Stimulated activated naive B cell treated with anti-CD40 and anti-IgM and Interleukin-4, amounts not matched to agents 10 μg/mL and 1 μg/mL and 100 μg/mL, for 72 hours (primary cell): ENCODE measurements around the gene SMAP1.
A peak's percentile ranks its signal among the peaks of the same experiment; 100 is the strongest.

Source experiments
- ATAC-seq, 2 donors: fragments of 150-1000 bp; cut with Tn5 transposase; replicated peaks; 2 replicates each; pipeline ENCODE4 v1.10.0; 2021; ENCODE audit warnings: moderate library complexity in 1 of 2
- DNase-seq: peaks from one replicate; pipeline ENCODE4 v3.0.0; 2021
- H3K27ac Mint-ChIP-seq: one replicate; pipeline ENCODE4 v1.8.0; 2022; ENCODE audit warnings: mild to moderate bottlenecking, mixed read lengths
- H3K27me3 Mint-ChIP-seq, 2 donors: one replicate each; pipeline ENCODE4 v1.8.0; 2022; ENCODE audit warnings: mixed read lengths in 2 of 2
- H3K36me3 Mint-ChIP-seq, 2 donors: one replicate each; pipeline ENCODE4 v1.8.0; 2022; ENCODE audit warnings: mixed read lengths in 2 of 2, mild to moderate bottlenecking in 1 of 2
- H3K4me1 Mint-ChIP-seq, 2 donors: one replicate each; pipeline ENCODE4 v1.8.0; 2022; ENCODE audit warnings: mixed read lengths in 2 of 2, mild to moderate bottlenecking in 1 of 2
- H3K4me3 Mint-ChIP-seq, 2 donors: one replicate each; pipeline ENCODE4 v1.8.0; 2022; ENCODE audit warnings: mild to moderate bottlenecking in 2 of 2, mixed read lengths in 2 of 2, moderate library complexity in 1 of 2
- H3K9me3 Mint-ChIP-seq, 2 donors: one replicate each; pipeline ENCODE4 v1.8.0; 2022; ENCODE audit warnings: mixed read lengths in 2 of 2, mild to moderate bottlenecking in 1 of 2

Gene SMAP1

GRCh38 chr6:70847106-70848084 is 179.7 kb downstream of the SMAP1 start:
- Mint-ChIP-seq H3K9me3 (no peaks in the 10 kb centered on the region), H3K27me3 (no peaks in the 10 kb centered on the region), H3K36me3 (peaks cover 11 to 27% of the 10 kb centered on the region in 2 donors), H3K4me3 (no peak overlapping the region), H3K4me1 (peaks cover 15 to 21% of the 10 kb centered on the region in 2 donors), H3K27ac (no peak overlapping the region)
- DNase-seq (no peak), ATAC-seq (peak; percentile 50 to 52)

DNA sequence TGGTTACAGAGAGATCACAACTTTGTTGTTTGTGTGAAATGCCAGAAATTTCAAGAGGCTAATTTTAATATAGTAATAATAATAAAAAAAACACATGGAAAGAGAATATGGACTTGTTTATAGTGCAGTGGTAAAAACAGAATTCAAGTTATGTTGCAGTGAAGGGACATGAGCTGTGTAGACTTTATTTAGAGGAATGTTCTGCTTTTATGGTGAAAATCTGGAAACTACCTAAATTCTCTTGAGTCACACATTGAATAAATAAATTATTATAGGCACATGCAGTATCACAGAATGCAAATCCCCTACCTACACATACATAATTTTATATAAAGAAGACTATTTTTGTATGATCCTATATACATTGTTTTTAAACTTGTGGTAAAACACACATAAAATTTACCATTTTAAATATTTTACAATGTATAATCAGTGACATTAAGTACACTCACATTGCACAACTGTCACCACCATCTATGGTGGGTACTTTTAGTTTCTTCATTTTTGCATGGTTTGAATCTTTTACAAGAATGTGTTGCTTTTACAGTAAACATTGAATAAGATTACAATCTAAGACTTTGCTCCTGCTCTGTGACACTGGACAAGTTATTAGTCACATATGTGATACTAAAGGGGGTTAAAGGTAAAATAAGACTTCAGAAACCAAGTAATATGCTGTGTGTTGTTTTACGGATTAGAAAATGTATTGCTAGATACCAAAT is 181.8 kb downstream of the SMAP1 start:
- no peak for ATAC-seq
- Mint-ChIP-seq H3K27ac (no peak overlapping the region), H3K4me3 (no peak overlapping the region)

GRCh38 chr6:70852667-70853246 is 185.1 kb downstream of the SMAP1 start:
- H3K36me3 Mint-ChIP-seq: peaks cover 2 to 8% of the 10 kb centered on the region in 2 donors
- DNase-seq (no peak), ATAC-seq (no peak)
- H3K27me3 Mint-ChIP-seq: no peaks in the 10 kb centered on the region
- no peak overlapping the region for H3K4me3 Mint-ChIP-seq
- H3K9me3 Mint-ChIP-seq: no peaks in the 10 kb centered on the region
- H3K27ac Mint-ChIP-seq: no peak overlapping the region
- peaks cover 3 to 21% of the 10 kb centered on the region in 2 donors for H3K4me1 Mint-ChIP-seq

More for the DNA sequence above, 181.8 kb downstream of the SMAP1 start:
- Mint-ChIP-seq H3K27me3 (no peaks in the 10 kb centered on the region), H3K9me3 (no peaks in the 10 kb centered on the region), H3K36me3 (peaks cover 13 to 24% of the 10 kb centered on the region in 2 donors), H3K4me1 (peaks cover 12 to 21% of the 10 kb centered on the region in 2 donors)
- DNase-seq: no peak

DNA sequence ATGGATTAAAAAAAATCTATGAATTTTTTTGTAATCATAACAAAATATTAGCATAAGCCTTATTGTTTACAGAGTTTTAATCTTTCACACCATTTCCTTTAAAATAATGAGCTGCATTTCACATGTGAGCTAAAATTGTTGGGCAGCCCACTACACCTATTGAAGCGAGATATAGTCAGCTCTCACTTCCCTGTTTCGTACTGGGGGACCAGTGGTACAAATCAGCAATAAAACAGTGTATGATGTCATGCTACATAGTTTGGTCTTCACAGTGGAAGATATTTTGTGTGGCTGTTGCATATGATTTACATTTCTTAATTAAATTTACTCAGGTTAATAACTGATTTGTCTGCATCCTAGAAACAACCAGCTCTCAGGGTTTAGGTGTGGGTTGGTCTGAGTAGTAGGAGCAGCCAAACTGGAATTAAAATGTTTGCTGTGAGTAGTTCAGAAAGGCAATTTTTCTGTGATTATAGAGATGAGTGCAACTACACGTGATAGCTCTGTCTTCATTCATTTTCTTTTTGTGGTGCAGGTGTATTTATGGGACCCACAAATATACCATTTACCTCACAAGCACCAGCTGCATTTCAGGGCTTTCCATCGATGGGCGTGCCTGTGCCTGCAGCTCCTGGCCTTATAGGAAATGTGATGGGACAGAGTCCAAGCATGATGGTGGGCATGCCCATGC is 189.8 kb downstream of the SMAP1 start:
- peak; percentile 100 for ATAC-seq
- Mint-ChIP-seq H3K9me3 (no peaks in the 10 kb centered on the region), H3K4me1 (peaks cover 0 to 14% of the 10 kb centered on the region in 2 donors), H3K36me3 (peaks cover 11 to 28% of the 10 kb centered on the region in 2 donors), H3K4me3 (no peak overlapping the region), H3K27ac (no peak overlapping the region), H3K27me3 (no peaks in the 10 kb centered on the region)
- peak; percentile 14 for DNase-seq

- no peak for ATAC-seq
- DNase-seq: no peak
- Mint-ChIP-seq H3K9me3 (no peaks in the 10 kb centered on the region), H3K27me3 (no peaks in the 10 kb centered on the region), H3K27ac (no peak overlapping the region), H3K4me1 (peaks cover 8 to 34% of the 10 kb centered on the region in 2 donors), H3K4me3 (no peak overlapping the region), H3K36me3 (peaks cover 9 to 28% of the 10 kb centered on the region in 2 donors)
Measured at GRCh38 chr6:70860045-70860444, 192.4 kb downstream of the SMAP1 start.

DNA sequence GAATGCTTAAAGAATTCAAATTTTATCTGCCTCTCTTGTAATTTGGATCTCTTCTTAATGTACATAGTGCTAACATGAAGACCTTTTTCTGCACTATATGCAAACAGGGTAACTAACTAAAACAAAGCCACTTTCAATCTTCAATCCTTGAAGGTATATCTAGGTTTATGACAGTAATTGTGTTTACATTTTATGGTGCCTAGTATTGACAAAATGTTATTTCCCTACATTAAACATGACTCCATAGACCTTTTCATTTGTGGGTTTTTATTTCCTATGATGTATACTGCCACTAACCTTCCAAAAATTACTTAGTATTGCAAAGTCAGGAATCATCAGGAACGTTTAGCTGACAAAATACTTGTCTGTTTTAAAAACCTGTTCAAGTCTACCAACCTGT is 193.2 kb downstream of the SMAP1 start:
- no peak for ATAC-seq

DNA sequence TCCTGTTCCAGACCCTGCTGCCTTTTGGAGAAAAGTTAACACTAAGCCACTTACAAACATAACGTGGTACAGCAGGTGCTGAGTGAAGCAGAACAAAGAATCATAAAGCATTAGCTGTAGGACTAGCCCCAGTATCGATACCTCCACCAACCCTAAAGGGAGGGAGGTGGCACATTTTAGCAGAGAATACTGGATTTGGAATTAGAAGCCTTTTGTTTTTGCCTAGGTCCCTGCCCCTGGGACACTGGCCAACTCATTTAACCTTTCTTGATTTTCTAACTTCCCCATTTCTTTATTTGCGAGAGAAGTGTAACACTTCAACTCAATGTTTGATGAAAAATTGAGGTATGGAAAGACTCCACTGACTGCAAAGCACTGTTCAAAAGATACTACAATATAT is 195.7 kb downstream of the SMAP1 start:
- Mint-ChIP-seq H3K36me3 (peaks cover 9 to 28% of the 10 kb centered on the region in 2 donors), H3K4me3 (no peak overlapping the region), H3K27me3 (peaks cover 0 to 4% of the 10 kb centered on the region in 2 donors), H3K4me1 (peaks cover 8 to 20% of the 10 kb centered on the region in 2 donors), H3K9me3 (peaks cover 2 to 4% of the 10 kb centered on the region in 2 donors), H3K27ac (no peak overlapping the region)
- DNase-seq: no peak
- peak; percentile 79 to 87 for ATAC-seq

More for the DNA sequence above, 193.2 kb downstream of the SMAP1 start:
- no peaks in the 10 kb centered on the region for H3K9me3 Mint-ChIP-seq
- H3K4me3 Mint-ChIP-seq: no peak overlapping the region
- DNase-seq: no peak
- H3K36me3 Mint-ChIP-seq: peaks cover 9 to 28% of the 10 kb centered on the region in 2 donors
- H3K27ac Mint-ChIP-seq: no peak overlapping the region
- H3K4me1 Mint-ChIP-seq: peaks cover 8 to 25% of the 10 kb centered on the region in 2 donors
- no peaks in the 10 kb centered on the region for H3K27me3 Mint-ChIP-seq

DNA sequence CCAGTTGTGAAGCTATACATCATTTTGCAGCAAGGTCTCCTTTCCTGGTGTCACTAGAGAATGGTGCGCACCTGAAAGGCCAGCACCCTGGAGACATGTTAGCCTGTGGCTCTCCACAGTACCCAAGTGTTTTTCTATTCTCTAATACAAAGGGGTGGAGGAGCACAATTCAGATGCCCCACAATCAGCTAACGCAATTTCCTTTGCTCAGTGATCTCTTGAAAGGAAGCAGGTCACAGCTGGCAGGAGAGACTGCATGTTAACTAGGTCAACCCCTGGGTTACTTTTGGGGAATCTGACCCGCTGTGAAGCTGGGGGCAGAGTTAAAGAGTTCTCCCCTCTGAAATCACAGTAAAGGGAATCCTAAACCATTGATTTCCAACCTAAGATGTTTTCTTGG is 196.7 kb downstream of the SMAP1 start:
- Mint-ChIP-seq H3K27me3 (peaks cover 0 to 4% of the 10 kb centered on the region in 2 donors), H3K4me3 (no peak overlapping the region), H3K4me1 (peaks cover 8 to 20% of the 10 kb centered on the region in 2 donors), H3K27ac (no peak overlapping the region), H3K9me3 (peaks cover 2 to 4% of the 10 kb centered on the region in 2 donors), H3K36me3 (peaks cover 9 to 21% of the 10 kb centered on the region in 2 donors)
- no peak for ATAC-seq
- DNase-seq: no peak

- ATAC-seq (no peak), DNase-seq (no peak)
- Mint-ChIP-seq H3K27me3 (peaks cover 6 to 12% of the 10 kb centered on the region in 2 donors), H3K9me3 (peaks cover 18 to 21% of the 10 kb centered on the region in 2 donors), H3K4me3 (no peak overlapping the region), H3K27ac (no peak overlapping the region), H3K4me1 (no peaks in the 10 kb centered on the region), H3K36me3 (peaks cover 7 to 13% of the 10 kb centered on the region in 2 donors)
Measured at GRCh38 chr6:70872469-70872868, 204.8 kb downstream of the SMAP1 start.

GRCh38 chr6:70874181-70874913 is 206.7 kb downstream of the SMAP1 start:
- Mint-ChIP-seq H3K27me3 (peaks cover 13 to 17% of the 10 kb centered on the region in 2 donors), H3K36me3 (peaks cover 7 to 13% of the 10 kb centered on the region in 2 donors), H3K4me1 (no peaks in the 10 kb centered on the region), H3K4me3 (no peak overlapping the region), H3K27ac (no peak overlapping the region), H3K9me3 (peaks cover 18 to 21% of the 10 kb centered on the region in 2 donors)
- ATAC-seq (no peak), DNase-seq (no peak)

DNA sequence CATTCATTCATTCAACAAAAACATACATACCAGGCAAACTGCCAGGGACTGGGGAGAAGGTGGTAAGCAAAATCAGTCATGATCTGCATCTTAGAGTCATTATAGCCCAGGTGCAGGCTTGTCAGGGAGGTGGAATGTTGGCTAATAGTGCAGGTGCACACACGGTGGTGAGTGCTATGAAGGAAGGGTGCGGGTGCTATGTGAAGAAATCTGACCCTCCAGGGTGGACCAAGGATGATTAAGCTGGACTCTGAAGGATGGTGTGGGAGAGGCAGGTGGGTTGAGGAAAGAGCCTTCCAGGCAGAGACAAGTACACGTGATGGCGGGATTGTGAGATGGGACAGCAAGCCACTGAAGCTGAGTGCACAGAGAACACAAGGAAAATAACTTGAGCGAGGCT is 211.8 kb downstream of the SMAP1 start:
- no peak overlapping the region for H3K4me3 Mint-ChIP-seq
- peaks cover 0 to 2% of the 10 kb centered on the region in 2 donors for H3K4me1 Mint-ChIP-seq
- ATAC-seq (no peak), DNase-seq (no peak)
- H3K9me3 Mint-ChIP-seq: no peaks in the 10 kb centered on the region
- no peak overlapping the region for H3K27ac Mint-ChIP-seq
- no peaks in the 10 kb centered on the region for H3K36me3 Mint-ChIP-seq
- H3K27me3 Mint-ChIP-seq: peaks cover 21 to 24% of the 10 kb centered on the region in 2 donors

- no peak overlapping the region for H3K27ac Mint-ChIP-seq
- H3K4me3 Mint-ChIP-seq: no peak overlapping the region
- DNase-seq (peak; percentile 53), ATAC-seq (peak; percentile 85 to 89)
- peaks cover 0 to 4% of the 10 kb centered on the region in 2 donors for H3K4me1 Mint-ChIP-seq
- H3K27me3 Mint-ChIP-seq: peaks cover 5 to 30% of the 10 kb centered on the region in 2 donors
- H3K9me3 Mint-ChIP-seq: no peaks in the 10 kb centered on the region
- no peaks in the 10 kb centered on the region for H3K36me3 Mint-ChIP-seq
Measured at GRCh38 chr6:70884074-70884983, 216.6 kb downstream of the SMAP1 start.
